ENCODE results near the gene ZNF222. TPM values are rescaled to one million over a fixed set of nuclear protein-coding genes. Genes with fewer than 3 reads are reported as not detected.

ZNF222 gene
- total and polyA plus RNA-seq, 2 of the 4 experiments (the other 2 are of a cell fraction), result 3.2 to 7.0 TPM

- H4K5ac ChIP-seq (ENCODE audit: low read depth, low read length), result peak within 1 kb of the TSS; percentile 85
- peak; percentile 97 for ATAC-seq (ENCODE audit: low read depth)
- TF ChIP-seq ELK1 (IDR thresholded peaks at IDR 0.05; ENCODE audit: borderline replicate concordance, low read depth, low read length), result no peak
- TF ChIP-seq RFX5 (IDR thresholded peaks at IDR 0.05; ENCODE audit: low read depth, low read length), result no peak
- TF ChIP-seq CHD1 (IDR thresholded peaks at IDR 0.05; ENCODE audit: low read depth, low read length), result no peak
- peak; percentile 91 for TF ChIP-seq CEBPB (IDR thresholded peaks at IDR 0.05; ENCODE audit: low read depth, low read length)
- TF ChIP-seq CTCF (conservative IDR thresholded peaks at IDR 0.05; ENCODE audit: low read depth, low read length), result no peak
- TF ChIP-seq RAD21 (IDR thresholded peaks at IDR 0.05; ENCODE audit: low read length), result no peak
- TF ChIP-seq POLR2A (IDR thresholded peaks at IDR 0.05; ENCODE audit: low read depth, low read length), result peak; percentile 36; the same call in 1 of the 2 replicates
- 0 out of 2 replicates have a peak, but pooled peaks have one; percentile 11 for TF ChIP-seq MXI1 (IDR thresholded peaks at IDR 0.05; ENCODE audit: borderline replicate concordance, low read depth, low read length)
- 0 out of 2 replicates have a peak, but pooled peaks have one; percentile 13 for TF ChIP-seq USF2 (IDR thresholded peaks at IDR 0.05; ENCODE audit: low read depth, low read length)
- no peak for TF ChIP-seq NFE2L2 (IDR thresholded peaks at IDR 0.05; ENCODE audit: low read depth, low read length)
- TF ChIP-seq RCOR1 (IDR thresholded peaks at IDR 0.05; ENCODE audit: insufficient replicate concordance, low read length), result no peak
- TF ChIP-seq MAZ (IDR thresholded peaks at IDR 0.05; ENCODE audit: borderline replicate concordance, low read depth, low read length), result peak; percentile 21; the same call in 1 of the 2 replicates
Measured at GRCh38 chr19:44002566-44003460, 22.4 kb upstream of the ZNF222 start, which contains the start of gene ZNF230. Gene ZNF230, plus strand, starts transcription at chr19:44002957. Its CDS starts 4,122 bp downstream, at chr19:44007079.

More at GRCh38 chr19:44002566-44003460, 22.4 kb upstream of the ZNF222 start, which contains the start of gene ZNF230:
- Histone ChIP-seq H3K9me1 (ENCODE audit: insufficient read depth, low read length) (no peaks in the 10 kb centered on the region), H2BK5ac (ENCODE audit: low read depth, low read length, poor library complexity, severe bottlenecking) (peak within 1 kb of the TSS; percentile 74), H3K9me3 (ENCODE audit: control insufficient read depth, insufficient read depth, low read length) (peaks cover 3% of the 10 kb centered on the region; the same call in 1 of the 2 replicates), H3K79me1 (ENCODE audit: low read depth in 1 of 2, low read length in 2 of 2) (peaks cover 3 to 19% of the 10 kb centered on the region in 2 experiments), H3K14ac (replicated peaks; ENCODE audit: low read depth, low read length) (peak within 1 kb of the TSS; percentile 91), H2AFZ (replicated peaks; ENCODE audit: low read length, poor library complexity) (peak within 1 kb of the TSS; percentile 99), H3K23ac (ENCODE audit: low read depth, low read length) (peak within 1 kb of the TSS; percentile 85), H3K9ac (ENCODE audit: low read depth, low read length) (peak within 1 kb of the TSS; percentile 87), H2BK120ac (ENCODE audit: low read depth, low read length) (0 out of 2 replicates have a peak within 1 kb of the TSS, but pooled peaks have one; percentile 46), H2AK9ac (replicated peaks; ENCODE audit: low read depth, low read length, poor library complexity) (peak within 1 kb of the TSS; percentile 82), H2BK15ac (ENCODE audit: low read depth, low read length) (peak within 1 kb of the TSS; percentile 57; the same call in 1 of the 3 replicates), H3K18ac (ENCODE audit: low read depth, low read length) (peak within 1 kb of the TSS; percentile 58), H2AK5ac (ENCODE audit: low read depth, low read length) (peak within 1 kb of the TSS; percentile 14; the same call in 1 of the 2 replicates), H4K91ac (ENCODE audit: insufficient read depth, low read depth, low read length) (peak within 1 kb of the TSS; percentile 90), H3K56ac (ENCODE audit: extremely low read depth, insufficient read depth, low read length) (peak within 1 kb of the TSS; percentile 79), H3K4me1 (ENCODE audit: control insufficient read depth, insufficient read depth, low read length) (peaks cover 2% of the 10 kb centered on the region; the same call in 1 of the 2 replicates), H4K8ac (ENCODE audit: low read depth in 2 of 2, low read length in 2 of 2) (peak within 1 kb of the TSS; percentile 82 to 99), H3K4me3 (ENCODE audit: insufficient read depth, low read depth, low read length) (peak within 1 kb of the TSS; percentile 68), H3K4ac (ENCODE audit: low read depth, low read length) (peak within 1 kb of the TSS; percentile 90), H2BK20ac (ENCODE audit: low read depth, low read length) (no peak within 1 kb of the TSS), H3K36me3 (ENCODE audit: control insufficient read depth, insufficient read depth, low read length) (peaks cover 6% of the 10 kb centered on the region), H4K20me1 (ENCODE audit: insufficient read depth, low read length) (no peaks in the 10 kb centered on the region), H3K27ac (ENCODE audit: insufficient read depth, low read length) (peak within 1 kb of the TSS; percentile 70), H3K27me3 (ENCODE audit: control insufficient read depth, insufficient read depth, low read length) (no peaks in the 10 kb centered on the region), H3K4me2 (ENCODE audit: low read depth, low read length) (peak within 1 kb of the TSS; percentile 79)
- POLR2A ChIA-PET (ENCODE audit: unreplicated experiment), result no interaction called here
- intact Hi-C loops (cut with micrococcal nuclease), result loop anchor here (2.0 kb wide), 1 partner anchor 68 kb away; the partner anchor contains the start of gene ZNF45
- peak; percentile 95 for DNase-seq
- WGBS, 2 experiments (ENCODE audit: extremely low coverage in 2 of 2, insufficient read length in 1 of 2), result 0% methylated on average over 12 of the region's 48 CpGs; no CpG with 5 or more reads in 1 of the 2 experiments
- dilution Hi-C loops (cut with HindIII; ENCODE audit: low sequenced_read_pairs, unreplicated experiment), result no loop called here
- no TSS peak for BruUV-seq (replicated peaks)
- in situ Hi-C loops (cut with MboI; ENCODE audit: low sequenced_read_pairs), result no loop called here
- CTCF ChIA-PET, result interaction anchor here (1.8 kb wide), 1 partner anchor 52 kb away, joined by 4 read pairs; the partner anchor contains the start of gene ZNF221
